GM12878 (cell line): ENCODE data around the gene TOLLIP. TPM values are rescaled to one million over a fixed set of nuclear protein-coding genes. Genes with fewer than 3 reads are reported as not detected.

Source experiments
- ATAC-seq: fragments of 200-7000 bp; cut with Tn5 transposase; 3 replicates; pipeline ENCODE4 v1.9.1; 2020; ENCODE audit warnings: mild to moderate bottlenecking, moderate library complexity
- BruUV-seq: library from RNA; stranded (reverse); fragments of 400-500 nt; replicated peaks from 2 replicates; lab custom pipeline; 2021; lab: Mats Ljungman, UMichigan
- CTCF ChIA-PET: fragments of 300-600 bp; sonication (Branson Sonifier 250); formaldehyde crosslinking; extraction: SDS; loops from one replicate; lab custom pipeline; 2021; ENCODE audit warnings: inconsistent platforms; lab: Yijun Ruan, JAX
- POLR2A ChIA-PET: fragments of 350-600 bp; formaldehyde crosslinking; extraction: SDS; loops from one replicate; lab custom pipeline; 2021; ENCODE audit warnings: inconsistent platforms; lab: Charles Lee
- RAD21 ChIA-PET: fragments of 300-600 bp; sonication (Branson Sonifier 250); formaldehyde crosslinking; loops from one replicate; lab custom pipeline; 2023; ENCODE audit warnings: antibody characterized with exemption; ENCODE audit not compliant: unreplicated experiment; lab: Charles Lee
- SMC1A ChIA-PET: fragments of 300-600 bp; sonication (Branson Sonifier 250); formaldehyde crosslinking; loops from one replicate; lab custom pipeline; 2023; ENCODE audit not compliant: unreplicated experiment, uncharacterized antibody; lab: Charles Lee
- DNase-seq: peaks from one replicate; pipeline ENCODE4 v3.0.0-alpha.2; 2011; ENCODE audit warnings: low read depth, low spot score
- FAIRE-seq: peaks from 3 replicates; lab custom pipeline; 2011; peaks lifted over from hg19 to GRCh38; lab: Jason Lieb, UNC
- H2AFZ ChIP-seq: 2 replicates; pipeline ENCODE4 v1.6.0; 2011; ENCODE audit warnings: low read depth, low read length, control low read depth; ENCODE audit not compliant: control insufficient read depth
- H3K27ac ChIP-seq: 2 replicates; pipeline ENCODE4 v1.5.1; 2011; ENCODE audit warnings: control low read depth; ENCODE audit not compliant: control insufficient read depth, insufficient read depth
- H3K27me3 ChIP-seq, 2 experiments: replicated peaks in 1 of 2; 2 replicates each; pipeline versions ENCODE4 v1.6.0 to v1.6.1; 2011; ENCODE audit warnings: low read length in 1 of 2; ENCODE audit not compliant: control insufficient read depth in 2 of 2, insufficient read depth in 2 of 2
- H3K36me3 ChIP-seq, 2 experiments: 2 replicates each; pipeline ENCODE4 v1.5.1; 2011; ENCODE audit warnings: low read length in 1 of 2; ENCODE audit not compliant: control insufficient read depth in 2 of 2, insufficient read depth in 2 of 2
- H3K4me1 ChIP-seq: 2 replicates; pipeline ENCODE4 v1.6.1; 2011; ENCODE audit warnings: mild to moderate bottlenecking, low read length, moderate library complexity, mixed read lengths; ENCODE audit not compliant: control insufficient read depth, insufficient read depth
- H3K4me2 ChIP-seq: 2 replicates; pipeline ENCODE4 v1.6.0; 2011; ENCODE audit warnings: control low read depth; ENCODE audit not compliant: control insufficient read depth, insufficient read depth
- H3K4me3 ChIP-seq: fragments of 200-600 bp; sonication (generic); 2 replicates; pipeline ENCODE4 v1.5.1; 2016
- H3K79me2 ChIP-seq: 2 replicates; pipeline ENCODE4 v1.6.0; 2011; ENCODE audit warnings: low read length; ENCODE audit not compliant: control insufficient read depth, insufficient read depth
- H3K9ac ChIP-seq: 2 replicates; pipeline ENCODE4 v1.8.0; 2011; ENCODE audit warnings: low read length, control low read depth, mixed read lengths; ENCODE audit not compliant: control insufficient read depth, insufficient read depth
- H3K9me3 ChIP-seq: replicated peaks from 3 replicates; pipeline ENCODE4 v1.5.1; 2011; ENCODE audit warnings: mild to moderate bottlenecking, low read length; ENCODE audit not compliant: control insufficient read depth, insufficient read depth
- H4K20me1 ChIP-seq: 2 replicates; pipeline ENCODE4 v1.6.0; 2011; ENCODE audit not compliant: control insufficient read depth, insufficient read depth
- CHD1 ChIP-seq: IDR thresholded peaks from 2 replicates; pipeline ENCODE4 v1.6.1; 2012; ENCODE audit warnings: low read depth, low read length, improper control_type of control experiment
- ESRRA ChIP-seq: IDR thresholded peaks from 2 replicates; pipeline ENCODE4 v1.6.1; 2012; ENCODE audit warnings: mild to moderate bottlenecking, low read length, improper control_type of control experiment
- EZH2 ChIP-seq: IDR thresholded peaks from 2 replicates; pipeline ENCODE4 v1.6.1; 2012; ENCODE audit warnings: low read depth, mild to moderate bottlenecking, control low read depth, inconsistent platforms, low read length, borderline replicate concordance; ENCODE audit not compliant: control insufficient read depth
- IRF5 ChIP-seq: fragments of 450-650 bp; IDR thresholded peaks from 2 replicates; pipeline ENCODE4 v1.6.1; 2017; ENCODE audit warnings: borderline replicate concordance
- JUND ChIP-seq: IDR thresholded peaks from 2 replicates; pipeline ENCODE4 v1.6.1; 2012; ENCODE audit warnings: low read depth, mild to moderate bottlenecking, low read length, improper control_type of control experiment, moderate library complexity
- MTA3 ChIP-seq: IDR thresholded peaks from 2 replicates; pipeline ENCODE4 v1.6.1; 2012; ENCODE audit warnings: low read length, inconsistent platforms, borderline replicate concordance
- MYC ChIP-seq: IDR thresholded peaks from 2 replicates; pipeline ENCODE4 v1.6.1; 2011; ENCODE audit warnings: mild to moderate bottlenecking, low read length, moderate library complexity, inconsistent platforms; ENCODE audit not compliant: insufficient read depth, insufficient replicate concordance, insufficient read length, severe bottlenecking
- NR2C1 ChIP-seq: fragments of 450-650 bp; IDR thresholded peaks from 2 replicates; pipeline ENCODE4 v1.6.1; 2017; ENCODE audit warnings: antibody characterized with exemption, mild to moderate bottlenecking, moderate library complexity
- POLR2AphosphoS5 ChIP-seq: IDR thresholded peaks from 2 replicates; pipeline ENCODE4 v1.6.1; 2011; ENCODE audit warnings: mild to moderate bottlenecking, low read length, inconsistent platforms
- RBBP5 ChIP-seq: fragments of 200-600 bp; sonication (generic); conservative IDR thresholded peaks from 2 replicates; pipeline ENCODE4 v1.6.1; 2016
- RELA ChIP-seq: fragments of 450-650 bp; IDR thresholded peaks from 2 replicates; pipeline ENCODE4 v1.8.0; 2014; ENCODE audit warnings: borderline replicate concordance; ENCODE audit not compliant: partially characterized antibody
- RUNX3 ChIP-seq: IDR thresholded peaks from 2 replicates; pipeline ENCODE4 v1.6.1; 2012; ENCODE audit warnings: low read length, inconsistent platforms
- SMAD1 ChIP-seq: fragments of 450-650 bp; IDR thresholded peaks from 2 replicates; pipeline ENCODE4 v1.6.1; 2018; ENCODE audit warnings: mild to moderate bottlenecking, low read depth; ENCODE audit not compliant: partially characterized antibody
- SRF ChIP-seq, 2 experiments: IDR thresholded peaks; 2 replicates each; pipeline ENCODE4 v1.6.1; 2011; ENCODE audit warnings: low read depth in 2 of 2, low read length in 2 of 2, mild to moderate bottlenecking in 1 of 2, moderate library complexity in 1 of 2
- TCF3 ChIP-seq: IDR thresholded peaks from 2 replicates; pipeline ENCODE4 v1.6.1; 2012; ENCODE audit warnings: low read depth, mild to moderate bottlenecking, low read length, borderline replicate concordance; ENCODE audit not compliant: insufficient read depth
- USF2 ChIP-seq: IDR thresholded peaks from 2 replicates; pipeline ENCODE4 v1.6.1; 2011; ENCODE audit warnings: low read depth, low read length, improper control_type of control experiment, borderline replicate concordance
- ZBTB33 ChIP-seq: fragments of 450-650 bp; IDR thresholded peaks from 2 replicates; pipeline ENCODE4 v1.6.1; 2017; ENCODE audit warnings: mild to moderate bottlenecking
- ZNF207 ChIP-seq: fragments of 450-650 bp; IDR thresholded peaks from 2 replicates; pipeline ENCODE4 v1.6.1; 2014; ENCODE audit warnings: antibody characterized with exemption, mild to moderate bottlenecking, borderline replicate concordance
- ZNF384 ChIP-seq: IDR thresholded peaks from 2 replicates; pipeline ENCODE4 v1.6.1; 2012; ENCODE audit warnings: low read depth, mild to moderate bottlenecking, low read length, improper control_type of control experiment, borderline replicate concordance
- ZSCAN29 ChIP-seq: fragments of 450-650 bp; IDR thresholded peaks from 2 replicates; pipeline ENCODE4 v1.6.1; 2017; ENCODE audit warnings: mild to moderate bottlenecking, moderate library complexity
- WGBS: methylation state at CpG from one replicate; pipeline ENCODE4 v1.1.6; 2016; ENCODE audit warnings: low lambda C conversion rate; ENCODE audit not compliant: insufficient replicate concordance, insufficient coverage; ENCODE audit errors: missing lambda C conversion rate; 5-methylcytosine and 5-hydroxymethylcytosine counted together
- in situ Hi-C: fragments of 300-500 bp; cut with MboI; formaldehyde crosslinking; loops from 9 replicates; pipeline ENCODE4 v1.14.3; 2018; ENCODE audit warnings: mixed read lengths
- intact Hi-C: fragments of 100-400 bp; cut with micrococcal nuclease; formaldehyde crosslinking; loops from one replicate; pipeline ENCODE4 v1.14.2; 2022; ENCODE audit not compliant: unreplicated experiment
- polyA plus RNA-seq, 11 experiments: library from polyadenylated mRNA; depleted of rRNA in 4 of 11; unstranded in 6 of 11; stranded (reverse) in 5 of 11; fragments of >200 nt; fragmentation: Nextera tagmentation in 4 of 11; fragmentation: Illumina TruSeq in 1 of 11; extraction: Ambion mirVana in 4 of 11; extraction: Trizol in 1 of 11; gene quantifications; 1 replicate in 1 of 11; 2 replicates in 10 of 11; pipeline versions ENCODE4 v1.2.1 to v1.2.3, GENCODE V29; 2011 to 2016; ENCODE audit warnings: inconsistent platforms in 2 of 11, missing spikeins in 2 of 11, low read depth in 1 of 11
- total RNA-seq, 4 experiments: library from RNA; depleted of rRNA in 3 of 4; stranded (reverse); fragments of >200 nt in 3 of 4; fragmentation: Illumina TruSeq in 1 of 4; extraction: Trizol in 1 of 4; gene quantifications; 2 replicates each; pipeline versions ENCODE4 v1.2.1 to v1.2.3, GENCODE V29; 2013 to 2021

Gene TOLLIP
- total and polyA plus RNA-seq, 10 of the 15 experiments (the other 5 are each of a cell fraction or from before 2014, with no cell fraction given) = 0.47 to 39.5 (median 21.6) TPM

DNA sequence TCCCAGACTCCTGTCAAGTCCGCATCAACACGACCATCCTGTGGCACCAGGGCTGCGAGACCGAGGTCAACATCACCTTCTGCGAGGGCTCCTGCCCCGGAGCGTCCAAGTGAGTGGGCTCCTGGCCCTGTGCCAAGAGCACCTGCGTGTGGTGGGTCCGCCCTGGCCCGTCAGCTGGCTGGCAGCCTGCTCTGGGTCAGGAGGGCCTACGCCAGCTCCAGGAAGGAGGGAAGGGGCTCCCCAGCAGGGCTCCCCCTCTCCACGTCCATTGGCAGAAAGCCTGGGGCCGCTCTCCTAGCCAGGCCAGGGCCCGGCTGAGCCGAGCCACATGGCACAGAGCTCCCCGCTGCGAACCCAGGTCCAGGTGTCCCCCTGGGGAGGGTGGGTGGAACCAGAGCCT is 48.8 kb downstream of the TOLLIP start:
- Histone ChIP-seq H3K4me1 (0 out of 2 replicates have a peak, but pooled peaks cover 2% of the 10 kb centered on the region), H3K27me3 (no peaks in the 10 kb centered on the region), H3K27ac (no peak overlapping the region), H3K36me3 (no peaks in the 10 kb centered on the region), H3K9ac (no peak overlapping the region), H4K20me1 (no peaks in the 10 kb centered on the region), H3K79me2 (no peaks in the 10 kb centered on the region), H2AFZ (no peak overlapping the region), H3K4me3 (no peak overlapping the region), H3K4me2 (no peak overlapping the region), H3K9me3 (peaks cover 3% of the 10 kb centered on the region; the same call in 1 of the 3 replicates)
- TF ChIP-seq RELA = no peak
- TF ChIP-seq NR2C1 = no peak
- no peak for TF ChIP-seq TCF3
- TF ChIP-seq CHD1 = no peak
- TF ChIP-seq JUND = no peak
- TF ChIP-seq SMAD1 = no peak
- TF ChIP-seq ESRRA = no peak
- no peak for TF ChIP-seq EZH2
- no peak for TF ChIP-seq ZSCAN29
- TF ChIP-seq IRF5 = no peak
- no peak for TF ChIP-seq SRF (IDR thresholded peaks at IDR 0.05; ENCODE audit: low read depth in 2 of 2, low read length in 2 of 2)
- no peak for TF ChIP-seq POLR2AphosphoS5
- TF ChIP-seq RBBP5 = no peak
- no peak for TF ChIP-seq MTA3
- TF ChIP-seq USF2 = no peak
- no peak for TF ChIP-seq ZNF207
- no peak for TF ChIP-seq ZNF384
- TF ChIP-seq MYC = no peak
- TF ChIP-seq ZBTB33 = no peak
- TF ChIP-seq RUNX3 = no peak
- ATAC-seq (no peak), DNase-seq (no peak), FAIRE-seq (no peak)
- intact Hi-C loops (no loop called here), in situ Hi-C loops (no loop called here)
- ChIA-PET RAD21 (no interaction called here), SMC1A (no interaction called here), CTCF (no interaction called here), POLR2A (no interaction called here)
- no TSS peak for BruUV-seq
- WGBS = 88% methylated on average over 12 of the region's 17 CpGs
